HL-60 (cell line): ENCODE measurements around the gene SMIM3.

Experiments
- POLR2AphosphoS5 ChIP-seq: IDR thresholded peaks from 2 replicates; pipeline ENCODE4 v1.6.1; 2012; ENCODE audit warnings: low read depth
- TF ChIP-seq, protein P1 (sequence below): IDR thresholded peaks from one replicate; pipeline ENCODE4 v1.5.1; 2011; ENCODE audit warnings: low read length, control low read depth, inconsistent platforms; ENCODE audit not compliant: insufficient read depth
- TF ChIP-seq, protein P2 (sequence below): IDR thresholded peaks from 2 replicates; pipeline ENCODE4 v1.6.1; 2012; ENCODE audit warnings: low read depth; ENCODE audit not compliant: insufficient replicate concordance

DNA sequence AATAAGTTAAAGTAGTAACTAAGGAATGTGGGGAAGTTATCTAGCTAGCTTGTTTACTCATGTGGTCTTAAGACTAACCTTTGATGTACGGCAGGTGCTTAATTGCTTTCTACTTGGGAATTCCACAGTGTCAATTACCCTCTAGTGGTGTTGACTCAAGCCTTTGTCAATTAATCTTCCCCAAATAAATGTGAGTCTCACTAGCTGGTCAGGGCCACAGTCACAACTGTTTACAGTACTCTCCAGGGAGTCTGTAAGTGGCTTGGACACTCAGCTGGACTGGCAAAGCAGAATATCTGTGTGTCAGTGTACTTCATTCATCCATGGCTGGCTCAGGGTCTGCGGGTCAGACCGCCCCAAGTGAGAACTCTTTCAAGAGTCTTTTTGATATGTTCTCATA, 30.8 kb downstream of the SMIM3 start:
- TF ChIP-seq, protein P1, sequence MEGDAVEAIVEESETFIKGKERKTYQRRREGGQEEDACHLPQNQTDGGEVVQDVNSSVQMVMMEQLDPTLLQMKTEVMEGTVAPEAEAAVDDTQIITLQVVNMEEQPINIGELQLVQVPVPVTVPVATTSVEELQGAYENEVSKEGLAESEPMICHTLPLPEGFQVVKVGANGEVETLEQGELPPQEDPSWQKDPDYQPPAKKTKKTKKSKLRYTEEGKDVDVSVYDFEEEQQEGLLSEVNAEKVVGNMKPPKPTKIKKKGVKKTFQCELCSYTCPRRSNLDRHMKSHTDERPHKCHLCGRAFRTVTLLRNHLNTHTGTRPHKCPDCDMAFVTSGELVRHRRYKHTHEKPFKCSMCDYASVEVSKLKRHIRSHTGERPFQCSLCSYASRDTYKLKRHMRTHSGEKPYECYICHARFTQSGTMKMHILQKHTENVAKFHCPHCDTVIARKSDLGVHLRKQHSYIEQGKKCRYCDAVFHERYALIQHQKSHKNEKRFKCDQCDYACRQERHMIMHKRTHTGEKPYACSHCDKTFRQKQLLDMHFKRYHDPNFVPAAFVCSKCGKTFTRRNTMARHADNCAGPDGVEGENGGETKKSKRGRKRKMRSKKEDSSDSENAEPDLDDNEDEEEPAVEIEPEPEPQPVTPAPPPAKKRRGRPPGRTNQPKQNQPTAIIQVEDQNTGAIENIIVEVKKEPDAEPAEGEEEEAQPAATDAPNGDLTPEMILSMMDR: no peak
- no peak for TF ChIP-seq POLR2AphosphoS5
- TF ChIP-seq, protein P2, sequence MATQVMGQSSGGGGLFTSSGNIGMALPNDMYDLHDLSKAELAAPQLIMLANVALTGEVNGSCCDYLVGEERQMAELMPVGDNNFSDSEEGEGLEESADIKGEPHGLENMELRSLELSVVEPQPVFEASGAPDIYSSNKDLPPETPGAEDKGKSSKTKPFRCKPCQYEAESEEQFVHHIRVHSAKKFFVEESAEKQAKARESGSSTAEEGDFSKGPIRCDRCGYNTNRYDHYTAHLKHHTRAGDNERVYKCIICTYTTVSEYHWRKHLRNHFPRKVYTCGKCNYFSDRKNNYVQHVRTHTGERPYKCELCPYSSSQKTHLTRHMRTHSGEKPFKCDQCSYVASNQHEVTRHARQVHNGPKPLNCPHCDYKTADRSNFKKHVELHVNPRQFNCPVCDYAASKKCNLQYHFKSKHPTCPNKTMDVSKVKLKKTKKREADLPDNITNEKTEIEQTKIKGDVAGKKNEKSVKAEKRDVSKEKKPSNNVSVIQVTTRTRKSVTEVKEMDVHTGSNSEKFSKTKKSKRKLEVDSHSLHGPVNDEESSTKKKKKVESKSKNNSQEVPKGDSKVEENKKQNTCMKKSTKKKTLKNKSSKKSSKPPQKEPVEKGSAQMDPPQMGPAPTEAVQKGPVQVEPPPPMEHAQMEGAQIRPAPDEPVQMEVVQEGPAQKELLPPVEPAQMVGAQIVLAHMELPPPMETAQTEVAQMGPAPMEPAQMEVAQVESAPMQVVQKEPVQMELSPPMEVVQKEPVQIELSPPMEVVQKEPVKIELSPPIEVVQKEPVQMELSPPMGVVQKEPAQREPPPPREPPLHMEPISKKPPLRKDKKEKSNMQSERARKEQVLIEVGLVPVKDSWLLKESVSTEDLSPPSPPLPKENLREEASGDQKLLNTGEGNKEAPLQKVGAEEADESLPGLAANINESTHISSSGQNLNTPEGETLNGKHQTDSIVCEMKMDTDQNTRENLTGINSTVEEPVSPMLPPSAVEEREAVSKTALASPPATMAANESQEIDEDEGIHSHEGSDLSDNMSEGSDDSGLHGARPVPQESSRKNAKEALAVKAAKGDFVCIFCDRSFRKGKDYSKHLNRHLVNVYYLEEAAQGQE: no peak
